ENCODE measurements around the gene DNAH10. TPM values are rescaled to one million over a fixed set of nuclear protein-coding genes. Genes with fewer than 3 reads are reported as not detected.

DNAH10 gene
- total and polyA plus RNA-seq, 10 of the 15 experiments (the other 5 are each of a cell fraction or from before 2014, with no cell fraction given): 0.01 to 0.32 (median 0.06) TPM

DNA sequence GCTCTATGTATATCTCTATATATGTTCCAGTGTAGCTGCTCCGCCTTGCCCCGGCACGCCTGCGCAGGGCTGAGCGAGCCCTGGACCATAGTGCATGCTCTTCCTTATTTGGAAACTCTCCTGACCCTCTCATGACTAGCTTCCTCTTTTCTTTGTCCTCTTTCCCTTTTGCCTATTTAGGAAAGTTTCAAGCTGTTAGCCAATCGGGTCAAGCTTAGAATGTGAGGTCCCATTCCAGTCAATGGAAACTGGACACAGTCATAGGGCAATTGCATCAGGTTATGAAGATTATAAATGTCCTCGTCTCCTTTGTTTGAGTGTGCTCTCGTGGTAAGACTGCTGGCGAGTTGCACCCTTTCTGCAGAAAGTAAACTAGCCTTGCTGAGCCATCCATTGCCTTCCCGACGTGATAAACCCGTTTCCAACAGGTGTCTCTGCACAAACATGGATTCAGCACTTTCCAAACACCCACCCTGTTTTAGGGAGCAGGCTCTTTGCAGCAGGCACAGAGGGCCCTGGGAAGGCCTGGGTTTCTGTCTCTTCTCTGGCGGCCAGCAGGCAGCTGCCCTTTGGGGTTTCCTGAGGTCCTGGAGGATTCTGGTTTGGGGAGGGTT, 179.6 kb downstream of the DNAH10 start:
- H3K79me2 ChIP-seq (ENCODE audit: control insufficient read depth, insufficient read depth, low read length): no peaks in the 10 kb centered on the region
- FAIRE-seq (no peak), ATAC-seq (no peak), DNase-seq (ENCODE audit: low read depth, low spot score) (no peak)
- no peaks in the 10 kb centered on the region for H4K20me1 ChIP-seq (ENCODE audit: control insufficient read depth, insufficient read depth)
- ChIA-PET CTCF (no interaction called here), SMC1A (ENCODE audit: uncharacterized antibody, unreplicated experiment) (no interaction called here), POLR2A (no interaction called here), RAD21 (ENCODE audit: unreplicated experiment) (no interaction called here)
- intact Hi-C loops (cut with micrococcal nuclease; ENCODE audit: unreplicated experiment) (no loop called here), in situ Hi-C loops (cut with MboI) (no loop called here)
- H3K9ac ChIP-seq (ENCODE audit: control insufficient read depth, insufficient read depth, low read length): no peak overlapping the region
- H3K36me3 ChIP-seq (ENCODE audit: control insufficient read depth in 2 of 2, insufficient read depth in 2 of 2, low read length in 1 of 2): no peaks in the 10 kb centered on the region
- no peak overlapping the region for H2AFZ ChIP-seq (ENCODE audit: control insufficient read depth, low read depth, low read length)
- H3K9me3 ChIP-seq (replicated peaks; ENCODE audit: control insufficient read depth, insufficient read depth, low read length): no peaks in the 10 kb centered on the region; the same call in 1 of the 3 replicates
- TF ChIP-seq BRCA1 (IDR thresholded peaks at IDR 0.05; ENCODE audit: low read depth, low read length): no peak
- TF ChIP-seq ZNF274 (IDR thresholded peaks at IDR 0.05; ENCODE audit: insufficient read depth, insufficient read length): no peak
- TF ChIP-seq IKZF2 (IDR thresholded peaks at IDR 0.05): no peak
- TF ChIP-seq KDM1A (IDR thresholded peaks at IDR 0.05; ENCODE audit: borderline replicate concordance): no peak
- TF ChIP-seq SUPT20H (IDR thresholded peaks at IDR 0.05; ENCODE audit: borderline replicate concordance, control insufficient read depth, low read depth, low read length): no peak
- no peak for TF ChIP-seq BCL11A (IDR thresholded peaks at IDR 0.05; ENCODE audit: low read depth, low read length)
- TF ChIP-seq, protein P1, sequence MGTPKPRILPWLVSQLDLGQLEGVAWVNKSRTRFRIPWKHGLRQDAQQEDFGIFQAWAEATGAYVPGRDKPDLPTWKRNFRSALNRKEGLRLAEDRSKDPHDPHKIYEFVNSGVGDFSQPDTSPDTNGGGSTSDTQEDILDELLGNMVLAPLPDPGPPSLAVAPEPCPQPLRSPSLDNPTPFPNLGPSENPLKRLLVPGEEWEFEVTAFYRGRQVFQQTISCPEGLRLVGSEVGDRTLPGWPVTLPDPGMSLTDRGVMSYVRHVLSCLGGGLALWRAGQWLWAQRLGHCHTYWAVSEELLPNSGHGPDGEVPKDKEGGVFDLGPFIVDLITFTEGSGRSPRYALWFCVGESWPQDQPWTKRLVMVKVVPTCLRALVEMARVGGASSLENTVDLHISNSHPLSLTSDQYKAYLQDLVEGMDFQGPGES (IDR thresholded peaks at IDR 0.05): no peak
- H3K4me3 ChIP-seq: no peak overlapping the region
- WGBS (ENCODE audit: insufficient coverage, insufficient replicate concordance, low lambda C conversion rate, missing lambda C conversion rate): 86% methylated on average over 13 of the region's 13 CpGs
- no peak overlapping the region for H3K27ac ChIP-seq (ENCODE audit: control insufficient read depth, insufficient read depth)
- H3K4me2 ChIP-seq (ENCODE audit: control insufficient read depth, insufficient read depth): no peak overlapping the region
- no peaks in the 10 kb centered on the region for H3K27me3 ChIP-seq (replicated peaks in 1 of 2; ENCODE audit: control insufficient read depth in 2 of 2, insufficient read depth in 2 of 2, low read length in 1 of 2)
- no TSS peak for BruUV-seq (replicated peaks)
- peaks cover 11% of the 10 kb centered on the region for H3K4me1 ChIP-seq (ENCODE audit: control insufficient read depth, insufficient read depth, low read length)

DNA sequence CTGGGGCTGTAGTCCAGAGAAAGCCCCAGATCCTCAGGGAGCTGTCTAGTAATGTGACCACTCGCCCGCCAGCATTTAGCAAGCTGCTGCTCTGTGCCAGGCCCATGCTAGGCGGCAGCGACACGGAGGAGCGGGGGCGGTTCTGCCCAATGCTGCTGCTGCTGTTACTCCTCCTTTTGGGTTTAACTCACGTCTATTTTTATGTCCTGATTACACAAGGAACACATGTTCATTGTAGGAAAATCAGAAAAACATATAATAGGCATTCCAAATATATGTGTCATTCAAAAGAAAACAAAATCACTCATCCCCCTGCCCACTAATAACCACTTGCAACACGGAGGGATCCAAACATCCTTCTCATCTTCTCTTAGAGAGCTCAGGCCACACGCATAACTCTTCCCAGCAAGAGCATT, 180.1 kb downstream of the DNAH10 start:
- no peak for TF ChIP-seq TCF3 (IDR thresholded peaks at IDR 0.05; ENCODE audit: borderline replicate concordance, insufficient read depth, low read depth, low read length)
- Histone ChIP-seq H3K4me2 (ENCODE audit: control insufficient read depth, insufficient read depth) (no peak overlapping the region), H3K27me3 (replicated peaks in 1 of 2; ENCODE audit: control insufficient read depth in 2 of 2, insufficient read depth in 2 of 2, low read length in 1 of 2) (no peaks in the 10 kb centered on the region), H3K4me3 (no peak overlapping the region), H3K9ac (ENCODE audit: control insufficient read depth, insufficient read depth, low read length) (no peak overlapping the region), H2AFZ (ENCODE audit: control insufficient read depth, low read depth, low read length) (no peak overlapping the region), H3K9me3 (replicated peaks; ENCODE audit: control insufficient read depth, insufficient read depth, low read length) (no peaks in the 10 kb centered on the region; the same call in 1 of the 3 replicates), H3K79me2 (ENCODE audit: control insufficient read depth, insufficient read depth, low read length) (no peaks in the 10 kb centered on the region), H3K4me1 (ENCODE audit: control insufficient read depth, insufficient read depth, low read length) (peaks cover 11% of the 10 kb centered on the region), H3K36me3 (ENCODE audit: control insufficient read depth in 2 of 2, insufficient read depth in 2 of 2, low read length in 1 of 2) (no peaks in the 10 kb centered on the region), H4K20me1 (ENCODE audit: control insufficient read depth, insufficient read depth) (no peaks in the 10 kb centered on the region), H3K27ac (ENCODE audit: control insufficient read depth, insufficient read depth) (no peak overlapping the region)
- ATAC-seq (no peak), FAIRE-seq (no peak), DNase-seq (ENCODE audit: low read depth, low spot score) (no peak)
- POLR2A ChIA-PET: no interaction called here
- in situ Hi-C loops (cut with MboI): no loop called here
- RAD21 ChIA-PET (ENCODE audit: unreplicated experiment): no interaction called here
- CTCF ChIA-PET: no interaction called here
- SMC1A ChIA-PET (ENCODE audit: uncharacterized antibody, unreplicated experiment): interaction anchor here (1.0 kb wide), 1 partner anchor 39 kb away, joined by 3 read pairs; no protein-coding TSS in a partner anchor
- BruUV-seq (replicated peaks): no TSS peak
- intact Hi-C loops (cut with micrococcal nuclease; ENCODE audit: unreplicated experiment): no loop called here
- WGBS (ENCODE audit: insufficient coverage, insufficient replicate concordance, low lambda C conversion rate, missing lambda C conversion rate): 78% methylated on average over 10 of the region's 10 CpGs
